ENCODE measurements around the gene RITA1.

DNA sequence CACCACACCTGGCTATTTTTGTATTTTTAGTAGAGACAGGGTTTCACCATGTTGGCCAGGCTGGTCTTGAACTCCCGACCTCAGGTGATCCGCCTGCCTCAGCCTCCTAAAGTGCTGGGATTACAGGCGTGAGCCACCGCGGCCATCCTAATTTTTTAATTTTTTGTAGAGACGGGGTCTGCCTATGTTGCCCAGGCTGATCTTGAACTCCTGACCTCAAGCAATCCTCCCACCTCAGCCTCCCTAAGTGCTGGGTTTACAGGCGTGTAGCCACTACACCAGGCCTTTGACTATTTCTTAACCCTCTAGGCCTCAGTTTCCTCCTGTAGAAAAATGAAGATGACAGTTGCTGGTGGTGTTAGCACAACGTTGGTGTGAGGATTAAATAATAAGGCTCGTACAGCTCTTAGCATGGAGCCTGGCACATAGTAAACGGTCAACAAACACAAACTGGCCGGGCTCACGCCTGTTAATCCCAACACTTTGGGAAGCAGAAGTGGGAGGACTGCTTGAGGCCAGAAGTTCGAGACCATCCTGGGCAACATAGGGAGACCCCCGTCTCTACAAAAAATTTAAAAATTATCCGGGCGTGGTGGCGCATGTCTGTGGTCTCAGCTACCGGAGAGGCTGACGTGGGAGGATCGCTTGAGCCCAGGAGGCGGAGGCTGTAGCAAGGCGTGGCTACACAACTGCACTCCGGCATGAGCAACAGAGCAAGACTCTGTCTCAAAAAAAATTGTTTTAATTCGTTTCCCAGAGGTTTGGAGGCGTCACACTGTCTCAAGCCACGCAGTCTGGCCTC, 1.2 kb upstream of the RITA1 start:
- TF ChIP-seq POLR2A (IDR thresholded peaks at IDR 0.05; ENCODE audit: extremely low read depth, insufficient read length) (no peak), MYC (IDR thresholded peaks at IDR 0.05; ENCODE audit: low read depth, low read length) (no peak)
- TF ChIP-seq, protein P1, sequence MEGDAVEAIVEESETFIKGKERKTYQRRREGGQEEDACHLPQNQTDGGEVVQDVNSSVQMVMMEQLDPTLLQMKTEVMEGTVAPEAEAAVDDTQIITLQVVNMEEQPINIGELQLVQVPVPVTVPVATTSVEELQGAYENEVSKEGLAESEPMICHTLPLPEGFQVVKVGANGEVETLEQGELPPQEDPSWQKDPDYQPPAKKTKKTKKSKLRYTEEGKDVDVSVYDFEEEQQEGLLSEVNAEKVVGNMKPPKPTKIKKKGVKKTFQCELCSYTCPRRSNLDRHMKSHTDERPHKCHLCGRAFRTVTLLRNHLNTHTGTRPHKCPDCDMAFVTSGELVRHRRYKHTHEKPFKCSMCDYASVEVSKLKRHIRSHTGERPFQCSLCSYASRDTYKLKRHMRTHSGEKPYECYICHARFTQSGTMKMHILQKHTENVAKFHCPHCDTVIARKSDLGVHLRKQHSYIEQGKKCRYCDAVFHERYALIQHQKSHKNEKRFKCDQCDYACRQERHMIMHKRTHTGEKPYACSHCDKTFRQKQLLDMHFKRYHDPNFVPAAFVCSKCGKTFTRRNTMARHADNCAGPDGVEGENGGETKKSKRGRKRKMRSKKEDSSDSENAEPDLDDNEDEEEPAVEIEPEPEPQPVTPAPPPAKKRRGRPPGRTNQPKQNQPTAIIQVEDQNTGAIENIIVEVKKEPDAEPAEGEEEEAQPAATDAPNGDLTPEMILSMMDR (IDR thresholded peaks at IDR 0.05; ENCODE audit: low read depth, low read length) = no peak

Data from NB4 (cell line).